IMR-90 (cell line): ENCODE data around the gene TNFRSF25.

Experiments
- BHLHE40 ChIP-seq: fragments of 150-350 bp; IDR thresholded peaks from 2 replicates; pipeline ENCODE4 v1.6.1; 2016; ENCODE audit warnings: mild to moderate bottlenecking, low read depth, low read length
- ELK1 ChIP-seq: fragments of 150-350 bp; IDR thresholded peaks from 2 replicates; pipeline ENCODE4 v1.6.1; 2016; ENCODE audit warnings: low read depth, mild to moderate bottlenecking, low read length, moderate library complexity, borderline replicate concordance
- MAZ ChIP-seq: IDR thresholded peaks from 2 replicates; pipeline ENCODE4 v1.6.1; 2012; ENCODE audit warnings: low read depth, mild to moderate bottlenecking, low read length, improper control_type of control experiment, moderate library complexity, borderline replicate concordance
- POLR2A ChIP-seq: IDR thresholded peaks from 2 replicates; pipeline ENCODE4 v1.6.1; 2012; ENCODE audit warnings: mild to moderate bottlenecking, low read depth, low read length
- RAD21 ChIP-seq: IDR thresholded peaks from 2 replicates; pipeline ENCODE4 v1.6.1; 2012; ENCODE audit warnings: low read length, improper control_type of control experiment
- RFX5 ChIP-seq: IDR thresholded peaks from 2 replicates; pipeline ENCODE4 v1.8.0; 2012; ENCODE audit warnings: low read depth, mild to moderate bottlenecking, low read length, moderate library complexity
- TF ChIP-seq, protein P1 (sequence below): conservative IDR thresholded peaks from 2 replicates; pipeline ENCODE4 v1.5.1; 2012; ENCODE audit warnings: mild to moderate bottlenecking, low read depth, low read length, improper control_type of control experiment

- TF ChIP-seq, protein P1, sequence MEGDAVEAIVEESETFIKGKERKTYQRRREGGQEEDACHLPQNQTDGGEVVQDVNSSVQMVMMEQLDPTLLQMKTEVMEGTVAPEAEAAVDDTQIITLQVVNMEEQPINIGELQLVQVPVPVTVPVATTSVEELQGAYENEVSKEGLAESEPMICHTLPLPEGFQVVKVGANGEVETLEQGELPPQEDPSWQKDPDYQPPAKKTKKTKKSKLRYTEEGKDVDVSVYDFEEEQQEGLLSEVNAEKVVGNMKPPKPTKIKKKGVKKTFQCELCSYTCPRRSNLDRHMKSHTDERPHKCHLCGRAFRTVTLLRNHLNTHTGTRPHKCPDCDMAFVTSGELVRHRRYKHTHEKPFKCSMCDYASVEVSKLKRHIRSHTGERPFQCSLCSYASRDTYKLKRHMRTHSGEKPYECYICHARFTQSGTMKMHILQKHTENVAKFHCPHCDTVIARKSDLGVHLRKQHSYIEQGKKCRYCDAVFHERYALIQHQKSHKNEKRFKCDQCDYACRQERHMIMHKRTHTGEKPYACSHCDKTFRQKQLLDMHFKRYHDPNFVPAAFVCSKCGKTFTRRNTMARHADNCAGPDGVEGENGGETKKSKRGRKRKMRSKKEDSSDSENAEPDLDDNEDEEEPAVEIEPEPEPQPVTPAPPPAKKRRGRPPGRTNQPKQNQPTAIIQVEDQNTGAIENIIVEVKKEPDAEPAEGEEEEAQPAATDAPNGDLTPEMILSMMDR = no peak
- TF ChIP-seq BHLHE40 (no peak), POLR2A (no peak), RFX5 (no peak), ELK1 (no peak), RAD21 (no peak), MAZ (no peak)
Measured at GRCh38 chr1:6456800-6457466, 9.0 kb downstream of the TNFRSF25 start.
